ENCODE results near the gene PCMTD2. TPM values are rescaled to one million over a fixed set of nuclear protein-coding genes. Genes with fewer than 3 reads are reported as not detected.

Gene PCMTD2
- polyA plus RNA-seq, 1 of the 3 experiments (the other 2 are of a cell fraction): 50.7 TPM

- no peak for TF ChIP-seq CTCF (IDR thresholded peaks at IDR 0.05)
- TF ChIP-seq MEF2A (IDR thresholded peaks at IDR 0.05; ENCODE audit: borderline replicate concordance, low read depth): no peak
- TF ChIP-seq FOSL2 (IDR thresholded peaks at IDR 0.05; ENCODE audit: borderline replicate concordance, low read depth): no peak
- no peak for TF ChIP-seq USF1 (IDR thresholded peaks at IDR 0.05; ENCODE audit: borderline replicate concordance, low read depth)
- TF ChIP-seq JUND (IDR thresholded peaks at IDR 0.05): no peak
- no peak for TF ChIP-seq NFIC (IDR thresholded peaks at IDR 0.05; ENCODE audit: borderline replicate concordance)
- no peak for TF ChIP-seq IRF3 (IDR thresholded peaks at IDR 0.05; ENCODE audit: low read depth, low read length)
- TF ChIP-seq GATA2 (CRISPR knock-in tag; IDR thresholded peaks at IDR 0.05): no peak
- TF ChIP-seq MAX (IDR thresholded peaks at IDR 0.05; ENCODE audit: low read depth): peak; percentile 62; the same call in 1 of the 2 replicates
These were observed at the start of gene PCMTD2 (continued) for GRCh38 chr20:64255361-64256281.

GRCh38 chr20:64206614-64207013 is 48.9 kb upstream of the PCMTD2 start:
- Histone ChIP-seq H3K36me3 (replicated peaks in 1 of 2; ENCODE audit: control insufficient read depth in 1 of 2, insufficient read depth in 2 of 2, low read length in 1 of 2) (no peaks in the 10 kb centered on the region), H2AFZ (ENCODE audit: low read depth) (no peak overlapping the region), H3K27ac (ENCODE audit: low read depth in 2 of 2, low read length in 1 of 2) (no peak overlapping the region), H3F3A (replicated peaks; ENCODE audit: insufficient read depth) (no peaks in the 10 kb centered on the region), H3K4me2 (no peak overlapping the region), H3K9me2 (no peaks in the 10 kb centered on the region), H4K20me1 (ENCODE audit: insufficient read depth) (no peaks in the 10 kb centered on the region), H3K4me1 (ENCODE audit: control insufficient read depth in 1 of 2, insufficient read depth in 2 of 2, low read depth in 1 of 2, low read length in 1 of 2) (peaks cover 0 to 8% of the 10 kb centered on the region in 2 experiments; a peak in 1 of 4 replicates), H3K4me3 (ENCODE audit: low read depth in 2 of 2, low read length in 1 of 2) (no peak overlapping the region), H3K27me3 (ENCODE audit: insufficient read depth) (peaks cover 9% of the 10 kb centered on the region; the same call in 1 of the 2 replicates), H3K79me2 (ENCODE audit: insufficient read depth) (no peaks in the 10 kb centered on the region), H3K9ac (no peak overlapping the region), H3K9me3 (no peaks in the 10 kb centered on the region)
- DNase-seq: no peak
- ChIA-PET CTCF (interaction anchor here (1.0 kb wide), 1 partner anchor 9 kb away, joined by 3 read pairs; no protein-coding TSS in a partner anchor), POLR2A (no interaction called here)
- 53% methylated on average over 8 of the region's 8 CpGs for WGBS (ENCODE audit: low lambda C conversion rate)
- TF ChIP-seq TAF1 (IDR thresholded peaks at IDR 0.05; ENCODE audit: borderline replicate concordance, low read depth, low read length): no peak
